ENCODE measurements around the gene RANGRF.

Gene RANGRF

DNA sequence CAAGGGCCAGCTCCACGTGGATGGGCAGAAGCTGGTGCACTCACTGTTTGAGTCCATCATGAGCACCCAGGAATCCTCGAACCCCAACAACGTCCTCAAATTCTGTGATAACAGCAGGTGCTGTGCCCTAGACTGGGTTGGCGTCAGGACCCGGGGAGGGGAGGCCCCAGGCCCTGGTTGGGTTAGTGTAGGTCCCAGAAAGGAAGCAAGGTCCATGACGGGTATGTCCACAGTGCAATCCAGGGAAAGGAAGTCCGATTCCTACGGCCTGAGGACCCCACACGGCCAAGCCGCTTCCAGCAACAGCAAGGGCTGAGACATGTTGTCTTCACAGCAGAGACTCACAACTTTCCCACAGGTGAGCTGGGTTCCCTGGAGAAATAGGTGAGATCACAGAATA, 32.2 kb upstream of the RANGRF start:
- TF ChIP-seq, protein P1, sequence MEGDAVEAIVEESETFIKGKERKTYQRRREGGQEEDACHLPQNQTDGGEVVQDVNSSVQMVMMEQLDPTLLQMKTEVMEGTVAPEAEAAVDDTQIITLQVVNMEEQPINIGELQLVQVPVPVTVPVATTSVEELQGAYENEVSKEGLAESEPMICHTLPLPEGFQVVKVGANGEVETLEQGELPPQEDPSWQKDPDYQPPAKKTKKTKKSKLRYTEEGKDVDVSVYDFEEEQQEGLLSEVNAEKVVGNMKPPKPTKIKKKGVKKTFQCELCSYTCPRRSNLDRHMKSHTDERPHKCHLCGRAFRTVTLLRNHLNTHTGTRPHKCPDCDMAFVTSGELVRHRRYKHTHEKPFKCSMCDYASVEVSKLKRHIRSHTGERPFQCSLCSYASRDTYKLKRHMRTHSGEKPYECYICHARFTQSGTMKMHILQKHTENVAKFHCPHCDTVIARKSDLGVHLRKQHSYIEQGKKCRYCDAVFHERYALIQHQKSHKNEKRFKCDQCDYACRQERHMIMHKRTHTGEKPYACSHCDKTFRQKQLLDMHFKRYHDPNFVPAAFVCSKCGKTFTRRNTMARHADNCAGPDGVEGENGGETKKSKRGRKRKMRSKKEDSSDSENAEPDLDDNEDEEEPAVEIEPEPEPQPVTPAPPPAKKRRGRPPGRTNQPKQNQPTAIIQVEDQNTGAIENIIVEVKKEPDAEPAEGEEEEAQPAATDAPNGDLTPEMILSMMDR (IDR thresholded peaks at IDR 0.05): no peak
- Histone ChIP-seq H2AFZ (no peak overlapping the region), H3K27ac (no peak overlapping the region), H3K4me2 (ENCODE audit: low read length) (no peak overlapping the region), H3K4me3 (ENCODE audit: low read depth, low read length) (no peak overlapping the region), H3K9me3 (ENCODE audit: control insufficient read depth, low read length) (no peaks in the 10 kb centered on the region), H3K4me1 (no peaks in the 10 kb centered on the region), H3K9ac (no peak overlapping the region), H3K79me2 (no peaks in the 10 kb centered on the region), H3K36me3 (ENCODE audit: control insufficient read depth, insufficient read depth, low read length) (no peaks in the 10 kb centered on the region), H3K27me3 (ENCODE audit: control insufficient read depth, insufficient read depth, low read length) (no peaks in the 10 kb centered on the region)

DNA sequence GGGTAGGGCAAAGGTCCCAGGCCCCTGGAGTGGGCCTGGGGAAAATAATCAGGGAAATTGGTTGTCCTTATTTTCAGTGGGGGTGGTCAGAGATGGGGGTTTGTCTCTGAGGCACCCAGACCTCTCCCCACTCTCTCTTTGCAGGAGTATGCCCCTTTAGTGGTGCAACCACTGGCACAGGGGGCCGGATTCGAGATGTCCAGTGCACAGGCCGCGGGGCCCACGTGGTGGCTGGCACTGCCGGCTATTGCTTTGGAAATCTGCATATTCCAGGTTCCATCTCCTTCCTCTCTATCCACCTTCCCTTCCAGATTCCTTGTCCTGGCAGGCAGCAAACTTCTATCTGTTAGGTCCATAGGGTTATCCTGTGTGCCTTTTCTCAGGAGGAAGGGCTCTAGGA, 31.8 kb upstream of the RANGRF start:
- H3K36me3 ChIP-seq (ENCODE audit: control insufficient read depth, insufficient read depth, low read length): no peaks in the 10 kb centered on the region
- no peak overlapping the region for H2AFZ ChIP-seq
- H3K27ac ChIP-seq: no peak overlapping the region
- H3K4me3 ChIP-seq (ENCODE audit: low read depth, low read length): no peak overlapping the region
- TF ChIP-seq, protein P1 (IDR thresholded peaks at IDR 0.05): no peak
- no peak overlapping the region for H3K4me2 ChIP-seq (ENCODE audit: low read length)
- H3K4me1 ChIP-seq: no peaks in the 10 kb centered on the region
- H3K9me3 ChIP-seq (ENCODE audit: control insufficient read depth, low read length): no peaks in the 10 kb centered on the region
- H3K9ac ChIP-seq: no peak overlapping the region
- H3K27me3 ChIP-seq (ENCODE audit: control insufficient read depth, insufficient read depth, low read length): no peaks in the 10 kb centered on the region
- no peaks in the 10 kb centered on the region for H3K79me2 ChIP-seq

GRCh38 chr17:8257801-8258200, 30.7 kb upstream of the RANGRF start:
- Histone ChIP-seq H3K4me1 (no peaks in the 10 kb centered on the region), H3K4me2 (ENCODE audit: low read length) (no peak overlapping the region), H3K9ac (no peak overlapping the region), H3K79me2 (no peaks in the 10 kb centered on the region), H3K4me3 (ENCODE audit: low read depth, low read length) (no peak overlapping the region), H3K36me3 (ENCODE audit: control insufficient read depth, insufficient read depth, low read length) (no peaks in the 10 kb centered on the region), H2AFZ (no peak overlapping the region), H3K27ac (no peak overlapping the region), H3K9me3 (ENCODE audit: control insufficient read depth, low read length) (no peaks in the 10 kb centered on the region), H3K27me3 (ENCODE audit: control insufficient read depth, insufficient read depth, low read length) (no peaks in the 10 kb centered on the region)
- TF ChIP-seq, protein P1 (IDR thresholded peaks at IDR 0.05): no peak

DNA sequence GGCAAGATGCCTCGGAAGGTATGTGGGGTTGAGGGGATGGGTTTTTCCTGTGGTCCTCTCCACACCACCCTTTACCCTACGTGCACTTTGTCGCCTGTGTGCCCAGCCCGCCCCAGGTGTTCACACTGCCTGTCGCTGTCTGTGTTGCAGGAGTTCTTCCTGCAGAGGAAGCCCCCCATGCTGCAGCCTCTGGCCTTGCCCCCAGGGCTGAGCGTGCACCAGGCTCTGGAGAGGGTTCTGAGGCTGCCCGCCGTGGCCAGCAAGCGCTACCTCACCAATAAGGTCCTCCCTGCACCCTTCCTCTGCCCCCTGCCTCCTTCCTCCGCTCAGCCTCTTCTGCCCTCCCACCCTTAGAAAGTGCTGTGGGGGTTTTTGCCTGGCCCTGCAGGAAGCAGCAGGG, 24.1 kb upstream of the RANGRF start:
- Histone ChIP-seq H2AFZ (no peak overlapping the region), H3K9ac (no peak overlapping the region), H3K9me3 (ENCODE audit: control insufficient read depth, low read length) (no peaks in the 10 kb centered on the region), H3K36me3 (ENCODE audit: control insufficient read depth, insufficient read depth, low read length) (no peaks in the 10 kb centered on the region), H3K27ac (no peak overlapping the region), H3K4me2 (ENCODE audit: low read length) (no peak overlapping the region), H3K4me1 (no peaks in the 10 kb centered on the region), H3K27me3 (ENCODE audit: control insufficient read depth, insufficient read depth, low read length) (no peaks in the 10 kb centered on the region), H3K79me2 (no peaks in the 10 kb centered on the region), H3K4me3 (ENCODE audit: low read depth, low read length) (no peak overlapping the region)
- TF ChIP-seq, protein P1 (IDR thresholded peaks at IDR 0.05): no peak

- Histone ChIP-seq H3K4me2 (ENCODE audit: low read length) (no peak overlapping the region), H3K36me3 (ENCODE audit: control insufficient read depth, insufficient read depth, low read length) (no peaks in the 10 kb centered on the region), H3K4me1 (no peaks in the 10 kb centered on the region), H3K79me2 (no peaks in the 10 kb centered on the region), H2AFZ (no peak overlapping the region), H3K9me3 (ENCODE audit: control insufficient read depth, low read length) (no peaks in the 10 kb centered on the region), H3K9ac (no peak overlapping the region), H3K27ac (no peak overlapping the region), H3K27me3 (ENCODE audit: control insufficient read depth, insufficient read depth, low read length) (no peaks in the 10 kb centered on the region), H3K4me3 (ENCODE audit: low read depth, low read length) (no peak overlapping the region)
- TF ChIP-seq, protein P1 (IDR thresholded peaks at IDR 0.05): no peak
Observed at GRCh38 chr17:8264836-8265542, 23.5 kb upstream of the RANGRF start.
